Astrocyte (in vitro differentiated cells and primary cell): ENCODE data around the gene ANKUB1.

Source experiments
- EZH2 ChIP-seq: IDR thresholded peaks from 2 replicates; pipeline ENCODE4 v1.6.1; 2012; ENCODE audit warnings: mild to moderate bottlenecking, low read length, inconsistent platforms; ENCODE audit not compliant: insufficient read depth
- TF ChIP-seq, protein P1 (sequence below): IDR thresholded peaks from 2 replicates; pipeline ENCODE4 v1.5.1; 2011; ENCODE audit warnings: low read depth, mild to moderate bottlenecking, inconsistent platforms, low read length, moderate library complexity; ENCODE audit not compliant: insufficient read depth

DNA sequence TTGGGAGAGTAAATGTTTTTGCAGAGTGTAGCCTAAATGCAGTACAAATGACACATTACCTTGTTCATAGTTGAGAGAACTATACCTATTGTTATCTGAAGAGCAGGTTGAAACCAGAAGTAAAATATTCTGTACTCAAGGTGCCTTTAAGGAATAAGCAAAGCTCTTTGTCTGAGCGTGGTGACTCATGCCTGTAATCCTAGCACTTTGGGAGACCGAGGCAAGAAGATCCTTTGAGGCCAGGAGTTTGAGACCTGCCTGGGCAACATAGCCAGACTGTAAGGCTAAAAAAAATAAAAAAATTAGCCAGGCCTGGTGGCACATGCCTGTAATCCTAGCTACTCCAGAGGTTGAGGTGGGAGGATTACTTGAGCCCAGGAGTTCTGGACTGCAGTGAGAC is 18.5 kb upstream of the ANKUB1 start:
- no peak for TF ChIP-seq EZH2
- TF ChIP-seq, protein P1, sequence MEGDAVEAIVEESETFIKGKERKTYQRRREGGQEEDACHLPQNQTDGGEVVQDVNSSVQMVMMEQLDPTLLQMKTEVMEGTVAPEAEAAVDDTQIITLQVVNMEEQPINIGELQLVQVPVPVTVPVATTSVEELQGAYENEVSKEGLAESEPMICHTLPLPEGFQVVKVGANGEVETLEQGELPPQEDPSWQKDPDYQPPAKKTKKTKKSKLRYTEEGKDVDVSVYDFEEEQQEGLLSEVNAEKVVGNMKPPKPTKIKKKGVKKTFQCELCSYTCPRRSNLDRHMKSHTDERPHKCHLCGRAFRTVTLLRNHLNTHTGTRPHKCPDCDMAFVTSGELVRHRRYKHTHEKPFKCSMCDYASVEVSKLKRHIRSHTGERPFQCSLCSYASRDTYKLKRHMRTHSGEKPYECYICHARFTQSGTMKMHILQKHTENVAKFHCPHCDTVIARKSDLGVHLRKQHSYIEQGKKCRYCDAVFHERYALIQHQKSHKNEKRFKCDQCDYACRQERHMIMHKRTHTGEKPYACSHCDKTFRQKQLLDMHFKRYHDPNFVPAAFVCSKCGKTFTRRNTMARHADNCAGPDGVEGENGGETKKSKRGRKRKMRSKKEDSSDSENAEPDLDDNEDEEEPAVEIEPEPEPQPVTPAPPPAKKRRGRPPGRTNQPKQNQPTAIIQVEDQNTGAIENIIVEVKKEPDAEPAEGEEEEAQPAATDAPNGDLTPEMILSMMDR = no peak
